Astrocyte of the cerebellum (primary cell): ENCODE data around the gene DFFB.

ENCODE experiments used
- DNase-seq: peaks from one replicate; pipeline ENCODE4 v3.0.0-alpha.2; 2011; ENCODE audit warnings: low read depth
- H3K4me3 ChIP-seq: 2 replicates; pipeline ENCODE4 v1.5.1; 2011; ENCODE audit warnings: mild to moderate bottlenecking, low read depth, low read length, moderate library complexity
- in situ Hi-C: cut with HindIII; loops from 2 replicates; pipeline ENCODE4 v1.10.0; 2017; ENCODE audit warnings: low sequenced_read_pairs
- TF ChIP-seq, protein P1 (sequence below): IDR thresholded peaks from 2 replicates; pipeline ENCODE4 v1.5.1; 2012; ENCODE audit warnings: low read length, low read depth, moderate library complexity, mild to moderate bottlenecking; ENCODE audit errors: missing control alignments

DFFB gene

DNA sequence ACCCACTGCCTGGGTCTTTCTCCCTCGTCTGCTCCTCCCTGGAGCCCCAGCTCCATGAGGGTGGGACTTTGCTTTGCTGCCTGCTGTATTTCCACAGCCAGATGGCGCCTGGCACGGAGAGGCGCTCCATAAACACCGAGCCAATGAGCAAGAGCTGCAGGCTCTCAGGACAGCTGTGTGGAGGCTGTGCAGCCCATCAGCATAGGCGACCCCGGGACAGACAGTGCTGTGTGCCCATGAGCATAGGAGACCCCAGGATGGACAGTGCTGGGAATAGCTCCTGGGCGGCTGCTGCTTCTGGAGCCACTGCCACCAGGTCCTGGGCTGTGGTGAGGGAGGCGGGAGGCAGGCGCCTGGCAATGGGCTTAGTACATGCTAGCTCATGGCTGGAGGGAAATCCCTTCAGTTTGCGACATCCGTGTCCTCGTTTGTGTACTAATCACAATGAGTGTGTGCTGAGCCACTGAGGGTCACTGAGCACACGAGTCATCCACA is 29.4 kb upstream of the DFFB start:
- H3K4me3 ChIP-seq, result no peak overlapping the region
- no peak for DNase-seq
- in situ Hi-C loops, result no loop called here
- TF ChIP-seq, protein P1, sequence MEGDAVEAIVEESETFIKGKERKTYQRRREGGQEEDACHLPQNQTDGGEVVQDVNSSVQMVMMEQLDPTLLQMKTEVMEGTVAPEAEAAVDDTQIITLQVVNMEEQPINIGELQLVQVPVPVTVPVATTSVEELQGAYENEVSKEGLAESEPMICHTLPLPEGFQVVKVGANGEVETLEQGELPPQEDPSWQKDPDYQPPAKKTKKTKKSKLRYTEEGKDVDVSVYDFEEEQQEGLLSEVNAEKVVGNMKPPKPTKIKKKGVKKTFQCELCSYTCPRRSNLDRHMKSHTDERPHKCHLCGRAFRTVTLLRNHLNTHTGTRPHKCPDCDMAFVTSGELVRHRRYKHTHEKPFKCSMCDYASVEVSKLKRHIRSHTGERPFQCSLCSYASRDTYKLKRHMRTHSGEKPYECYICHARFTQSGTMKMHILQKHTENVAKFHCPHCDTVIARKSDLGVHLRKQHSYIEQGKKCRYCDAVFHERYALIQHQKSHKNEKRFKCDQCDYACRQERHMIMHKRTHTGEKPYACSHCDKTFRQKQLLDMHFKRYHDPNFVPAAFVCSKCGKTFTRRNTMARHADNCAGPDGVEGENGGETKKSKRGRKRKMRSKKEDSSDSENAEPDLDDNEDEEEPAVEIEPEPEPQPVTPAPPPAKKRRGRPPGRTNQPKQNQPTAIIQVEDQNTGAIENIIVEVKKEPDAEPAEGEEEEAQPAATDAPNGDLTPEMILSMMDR, result no peak

DNA sequence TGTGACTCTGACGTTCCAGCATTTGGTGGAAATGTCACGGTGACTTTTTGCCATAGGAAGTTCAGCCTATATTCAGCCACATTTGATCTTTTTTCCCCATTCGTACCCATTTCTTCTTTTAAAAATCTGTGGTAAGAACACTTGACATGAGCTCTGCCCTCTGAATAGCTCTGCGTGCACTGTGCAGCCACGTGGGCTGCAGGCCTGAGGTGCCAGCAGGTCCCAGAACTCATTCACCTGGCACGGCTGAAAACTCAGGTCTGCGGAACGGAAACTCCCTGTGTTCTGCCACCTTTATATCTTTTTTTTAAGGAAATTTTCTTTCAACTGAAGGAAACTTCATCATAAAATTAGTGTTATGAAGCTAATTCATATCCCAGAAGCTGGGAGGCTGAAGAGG is 28.9 kb upstream of the DFFB start:
- no peak for DNase-seq
- TF ChIP-seq, protein P1, result no peak
- H3K4me3 ChIP-seq, result no peak overlapping the region
- in situ Hi-C loops, result no loop called here

DNA sequence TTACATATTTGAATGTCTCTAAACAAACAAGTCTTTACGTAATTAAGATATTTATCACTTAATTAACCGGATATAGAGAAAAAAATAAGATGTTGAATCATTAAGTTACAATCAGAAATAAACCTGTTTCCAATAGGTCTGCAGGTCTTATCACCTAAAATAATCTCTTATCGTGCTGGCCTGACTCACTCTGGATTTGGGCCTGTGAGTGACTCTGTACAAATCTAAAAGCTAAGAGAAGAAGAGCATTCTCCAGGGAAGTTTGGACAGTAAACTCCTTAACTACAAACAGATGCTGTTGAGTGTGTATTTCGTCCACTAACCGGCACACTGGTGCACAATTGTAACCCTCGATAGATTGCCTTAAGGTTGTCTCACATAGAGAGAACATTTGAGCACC is 25.6 kb upstream of the DFFB start:
- in situ Hi-C loops, result no loop called here
- no peak for DNase-seq
- H3K4me3 ChIP-seq, result no peak overlapping the region
- TF ChIP-seq, protein P1, result no peak

DNA sequence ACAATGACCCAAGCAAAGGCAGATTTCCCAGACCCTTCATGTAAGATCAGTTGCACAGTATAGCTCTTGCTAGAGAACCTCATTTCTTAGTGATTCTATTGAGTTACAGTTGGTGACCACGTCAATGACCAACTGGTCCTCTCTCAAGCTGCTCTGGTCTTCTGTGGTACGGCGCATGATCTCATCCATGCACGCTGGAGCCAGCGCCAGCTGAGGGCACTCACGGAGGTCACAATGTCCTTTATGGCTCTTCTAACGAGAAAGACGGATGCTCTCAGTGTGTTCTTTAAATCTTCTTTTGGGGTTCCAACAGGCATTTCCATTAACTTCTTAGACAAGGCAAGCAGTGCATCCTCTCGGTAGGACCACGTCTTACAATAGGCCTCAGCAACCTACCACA is 22.6 kb upstream of the DFFB start:
- no peak for DNase-seq
- H3K4me3 ChIP-seq, result no peak overlapping the region
- in situ Hi-C loops, result no loop called here
- TF ChIP-seq, protein P1, result no peak

DNA sequence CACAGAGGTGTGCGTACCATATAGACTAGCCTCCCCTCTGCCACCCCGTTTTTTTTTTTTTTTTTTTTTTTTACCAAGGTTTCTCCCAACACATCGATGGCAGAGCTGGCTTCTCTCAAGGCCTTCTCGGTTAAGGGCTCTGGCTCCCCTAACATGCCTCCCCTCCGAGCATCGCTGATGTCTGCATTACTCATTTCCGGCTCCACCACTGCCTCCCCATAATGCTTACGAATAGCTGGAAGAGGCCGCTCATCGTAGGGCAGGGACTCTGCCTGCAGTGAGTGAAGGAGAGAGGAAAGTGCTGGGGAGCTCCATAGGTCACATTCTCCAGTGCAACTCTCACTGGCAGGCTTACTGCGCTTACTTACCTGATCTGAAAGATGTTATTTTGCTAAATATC is 20.9 kb upstream of the DFFB start:
- TF ChIP-seq, protein P1, result no peak
- H3K4me3 ChIP-seq, result no peak overlapping the region
- no peak for DNase-seq
- in situ Hi-C loops, result no loop called here

DNA sequence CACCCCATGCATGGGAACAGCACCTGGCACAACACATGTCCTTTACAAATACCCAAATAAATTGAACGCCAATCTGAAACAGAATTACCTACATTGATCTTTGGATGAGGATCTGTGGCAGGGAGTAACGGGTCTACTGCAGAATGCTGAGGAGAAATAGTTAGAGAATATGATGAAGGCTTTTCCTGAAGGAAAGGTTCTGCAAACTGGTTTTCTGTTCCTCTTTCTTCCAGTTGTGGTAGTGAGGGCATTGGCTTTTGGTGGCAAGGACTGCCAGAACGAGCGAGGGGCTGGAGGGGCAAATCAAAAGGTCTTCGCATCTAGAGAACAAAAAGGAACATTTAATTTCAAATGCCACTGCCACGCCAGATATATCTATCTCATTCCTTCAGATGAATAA is 20.1 kb upstream of the DFFB start:
- TF ChIP-seq, protein P1, result no peak
- DNase-seq, result no peak
- in situ Hi-C loops, result no loop called here
- H3K4me3 ChIP-seq, result no peak overlapping the region

DNA sequence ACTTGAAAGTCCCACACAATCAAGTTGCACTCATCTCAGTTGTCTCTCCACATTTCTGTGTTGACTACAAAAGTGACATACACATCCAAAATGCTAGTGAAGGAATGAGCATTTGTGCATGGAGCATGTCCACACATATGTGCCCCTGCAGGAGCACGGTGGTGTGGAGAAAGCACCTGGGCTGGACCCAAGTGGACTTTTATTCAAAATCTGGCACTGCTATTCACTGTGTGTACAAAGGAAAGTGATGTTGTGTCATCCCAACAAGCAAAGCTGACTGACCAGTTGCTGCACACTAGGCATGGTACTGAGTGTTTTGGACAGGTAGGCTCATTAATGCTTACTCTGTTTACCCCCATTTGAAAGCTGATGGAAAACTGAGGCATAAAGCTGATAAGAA is 19.6 kb upstream of the DFFB start:
- no peak overlapping the region for H3K4me3 ChIP-seq
- no peak for DNase-seq
- TF ChIP-seq, protein P1, result no peak
- in situ Hi-C loops, result no loop called here
